Stimulated activated CD8-positive, alpha-beta memory T cell treated with anti-CD3 and anti-CD28 coated beads, Interleukin-2, amount 100 ng/mL, for 48 hours (primary cell): ENCODE data around the gene FMNL1.
A peak's percentile ranks its signal among the peaks of the same experiment; 100 is the strongest.
"Not testable (repeated sequence)": the region's sequence is repeated elsewhere in the genome, so short reads cannot be mapped to it uniquely, and the experiment has no call there.

Source experiments
- DNase-seq, 2 donors: peaks; one replicate each; pipeline ENCODE4 v3.0.0-alpha.2; 2020; ENCODE audit warnings: low read depth in 2 of 2

The FMNL1 gene

GRCh38 chr17:45235416-45236281 is 14.0 kb downstream of the FMNL1 start:
- peak in 1 of 2 donors; percentile 75 for DNase-seq

GRCh38 chr17:45236282-45236606 is 14.6 kb downstream of the FMNL1 start:
- DNase-seq, result no peak

- no peak for DNase-seq
Observed at GRCh38 chr17:45237686-45238085, 16.0 kb downstream of the FMNL1 start.

GRCh38 chr17:45238155-45238774 is 16.6 kb downstream of the FMNL1 start:
- DNase-seq, result no peak

GRCh38 chr17:45240905-45241327 is 19.2 kb downstream of the FMNL1 start:
- DNase-seq, result no peak

- no peak for DNase-seq
Observed at GRCh38 chr17:45241328-45242028, 19.8 kb downstream of the FMNL1 start.

- DNase-seq, result no peak
Observed at GRCh38 chr17:45242029-45242414, 20.3 kb downstream of the FMNL1 start.

- no peak for DNase-seq
Observed at GRCh38 chr17:45243750-45244149, 22.1 kb downstream of the FMNL1 start.

- no peak for DNase-seq
Observed at GRCh38 chr17:45244725-45245656, 23.3 kb downstream of the FMNL1 start.

- DNase-seq, result no peak
Observed at GRCh38 chr17:45246338-45246737, 24.7 kb downstream of the FMNL1 start.

- no peak for DNase-seq
Observed at GRCh38 chr17:45246861-45247428, 25.3 kb downstream of the FMNL1 start.

GRCh38 chr17:45247429-45248131 is 25.9 kb downstream of the FMNL1 start:
- DNase-seq, result peak; percentile 98

- peak; percentile 55 to 64 for DNase-seq
Observed at GRCh38 chr17:45248132-45248957, 26.7 kb downstream of the FMNL1 start.

GRCh38 chr17:45251931-45252330 is 30.2 kb downstream of the FMNL1 start:
- no peak for DNase-seq

GRCh38 chr17:45253237-45253636 is 31.6 kb downstream of the FMNL1 start:
- DNase-seq, result not testable (repeated sequence)

- DNase-seq, result no peak
Observed at GRCh38 chr17:45253879-45254278, 32.2 kb downstream of the FMNL1 start.

- no peak for DNase-seq
Observed at GRCh38 chr17:45255358-45255757, 33.7 kb downstream of the FMNL1 start.

GRCh38 chr17:45256114-45256966 is 34.7 kb downstream of the FMNL1 start:
- DNase-seq, result no peak

GRCh38 chr17:45257115-45257514 is 35.4 kb downstream of the FMNL1 start:
- DNase-seq, result no peak
